Stimulated activated CD8-positive, alpha-beta memory T cell treated with anti-CD3 and anti-CD28 coated beads, Interleukin-12 subunit alpha, Interleukin-12 subunit beta, amount 100 ng/mL, for 4 hours (primary cell): Measurements from ENCODE around the gene CNOT8.
"Not testable (repeated sequence)": the region's sequence is repeated elsewhere in the genome, so short reads cannot be mapped to it uniquely, and the experiment has no call there.

Experiments
- DNase-seq: peaks from one replicate; pipeline ENCODE4 v3.0.0-alpha.2; 2020; ENCODE audit warnings: low read depth

CNOT8 gene

GRCh38 chr5:154865466-154866184, 7.2 kb downstream of the CNOT8 start:
- DNase-seq = no peak

GRCh38 chr5:154866841-154867240, 8.4 kb downstream of the CNOT8 start:
- no peak for DNase-seq

GRCh38 chr5:154868702-154869101, 10.3 kb downstream of the CNOT8 start:
- DNase-seq = no peak

- DNase-seq = no peak
Measured at GRCh38 chr5:154871734-154872133, 13.3 kb downstream of the CNOT8 start.

GRCh38 chr5:154873791-154874331, 15.4 kb downstream of the CNOT8 start:
- no peak for DNase-seq

GRCh38 chr5:154878642-154879335, 20.4 kb downstream of the CNOT8 start:
- no peak for DNase-seq

GRCh38 chr5:154881986-154882385, 23.6 kb downstream of the CNOT8 start:
- DNase-seq = no peak

GRCh38 chr5:154884424-154884823, 26.0 kb downstream of the CNOT8 start:
- no peak for DNase-seq

- no peak for DNase-seq
Measured at GRCh38 chr5:154885439-154885838, 27.0 kb downstream of the CNOT8 start.

GRCh38 chr5:154892369-154892771, 33.9 kb downstream of the CNOT8 start:
- no peak for DNase-seq

- DNase-seq = no peak
Measured at GRCh38 chr5:154893381-154893780, 35.0 kb downstream of the CNOT8 start.

GRCh38 chr5:154895606-154896561, 37.5 kb downstream of the CNOT8 start:
- no peak for DNase-seq

- no peak for DNase-seq
Measured at GRCh38 chr5:154896562-154897165, 38.2 kb downstream of the CNOT8 start.

GRCh38 chr5:154898210-154898609, 39.8 kb downstream of the CNOT8 start:
- DNase-seq = no peak

- DNase-seq = no peak
Measured at GRCh38 chr5:154899151-154899816, 40.9 kb downstream of the CNOT8 start.

GRCh38 chr5:154900066-154900465, 41.6 kb downstream of the CNOT8 start:
- DNase-seq = no peak

- no peak for DNase-seq
Measured at GRCh38 chr5:154901276-154901675, 42.8 kb downstream of the CNOT8 start.

GRCh38 chr5:154901913-154902312, 43.5 kb downstream of the CNOT8 start:
- DNase-seq = no peak

GRCh38 chr5:154905601-154906000, 47.2 kb downstream of the CNOT8 start:
- DNase-seq = not testable (repeated sequence)

GRCh38 chr5:154916874-154917273, 58.4 kb downstream of the CNOT8 start:
- DNase-seq = no peak

- no peak for DNase-seq
Measured at GRCh38 chr5:154917757-154918156, 59.3 kb downstream of the CNOT8 start.
